Large intestine (tissue), 3 donors: ENCODE measurements around the gene SLC1A1. TPM values are rescaled to one million over a fixed set of nuclear protein-coding genes. Genes with fewer than 3 reads are reported as not detected.

Source experiments
- DNase-seq, 2 donors: peaks; one replicate each; pipeline versions ENCODE4 v3.0.0 to v3.0.0-alpha.2; 2013
- H3K27ac ChIP-seq: one replicate; pipeline ENCODE4 v1.5.1; 2013; ENCODE audit warnings: low read length
- H3K27me3 ChIP-seq: 2 replicates; pipeline ENCODE4 v1.6.1; 2013; ENCODE audit warnings: low read length; ENCODE audit not compliant: control insufficient read depth, insufficient read depth
- H3K36me3 ChIP-seq: 2 replicates; pipeline ENCODE4 v1.6.1; 2013; ENCODE audit warnings: low read length; ENCODE audit not compliant: control insufficient read depth, insufficient read depth
- H3K4me1 ChIP-seq: one replicate; pipeline ENCODE4 v1.6.1; 2013; ENCODE audit warnings: low read length; ENCODE audit not compliant: control insufficient read depth, insufficient read depth
- H3K4me3 ChIP-seq: one replicate; pipeline ENCODE4 v1.5.1; 2013; ENCODE audit warnings: low read length
- H3K9me3 ChIP-seq: one replicate; pipeline ENCODE4 v1.6.1; 2013; ENCODE audit warnings: mild to moderate bottlenecking, low read depth, low read length, moderate library complexity; ENCODE audit not compliant: control insufficient read depth
- WGBS: methylation state at CpG from one replicate; pipeline ENCODE4 v1.1.5; 2013; ENCODE audit warnings: low lambda C conversion rate; ENCODE audit not compliant: insufficient coverage; 5-methylcytosine and 5-hydroxymethylcytosine counted together
- polyA plus RNA-seq: library from polyadenylated mRNA; unstranded; fragments of 120-200 nt; gene quantifications from one replicate; pipeline ENCODE4 v1.2.1, GENCODE V29; 2013

The SLC1A1 gene
- polyA plus RNA-seq, 1 donor: 42.5 TPM

DNA sequence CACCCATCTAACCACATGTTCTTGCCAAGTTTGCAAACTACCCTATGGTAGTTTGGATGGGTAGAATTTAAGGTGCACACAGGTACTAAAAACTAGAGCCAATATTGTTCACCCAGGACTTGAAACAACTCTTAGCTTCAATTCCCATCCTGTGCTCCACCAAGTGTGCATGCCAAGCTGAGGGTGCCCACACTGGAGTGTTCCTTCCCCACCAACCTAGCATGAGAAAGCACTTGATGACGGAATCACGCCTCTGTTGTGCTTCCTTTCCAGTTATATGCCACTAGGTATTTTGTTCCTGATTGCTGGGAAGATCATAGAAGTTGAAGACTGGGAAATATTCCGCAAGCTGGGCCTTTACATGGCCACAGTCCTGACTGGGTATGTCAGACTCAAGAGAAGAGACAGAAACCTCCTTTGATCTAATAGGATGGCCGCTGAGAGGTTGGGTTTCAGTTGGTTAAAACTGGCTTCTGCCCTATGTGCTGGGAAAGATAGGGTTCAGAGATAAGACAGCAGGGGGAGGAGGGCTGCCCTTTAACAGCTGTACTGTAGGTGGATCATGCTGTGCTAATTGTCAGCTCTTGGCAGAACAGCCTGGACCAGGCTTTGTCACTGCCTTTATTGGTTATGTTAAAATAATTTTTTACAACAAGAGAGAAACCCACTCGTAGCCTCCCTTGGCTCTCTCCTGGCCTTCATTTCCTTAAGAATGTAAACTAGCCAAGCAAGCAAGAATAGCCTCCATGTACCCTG is 83.5 kb downstream of the SLC1A1 start:
- H3K4me3 ChIP-seq: no peak overlapping the region
- H3K27me3 ChIP-seq: no peaks in the 10 kb centered on the region

DNA sequence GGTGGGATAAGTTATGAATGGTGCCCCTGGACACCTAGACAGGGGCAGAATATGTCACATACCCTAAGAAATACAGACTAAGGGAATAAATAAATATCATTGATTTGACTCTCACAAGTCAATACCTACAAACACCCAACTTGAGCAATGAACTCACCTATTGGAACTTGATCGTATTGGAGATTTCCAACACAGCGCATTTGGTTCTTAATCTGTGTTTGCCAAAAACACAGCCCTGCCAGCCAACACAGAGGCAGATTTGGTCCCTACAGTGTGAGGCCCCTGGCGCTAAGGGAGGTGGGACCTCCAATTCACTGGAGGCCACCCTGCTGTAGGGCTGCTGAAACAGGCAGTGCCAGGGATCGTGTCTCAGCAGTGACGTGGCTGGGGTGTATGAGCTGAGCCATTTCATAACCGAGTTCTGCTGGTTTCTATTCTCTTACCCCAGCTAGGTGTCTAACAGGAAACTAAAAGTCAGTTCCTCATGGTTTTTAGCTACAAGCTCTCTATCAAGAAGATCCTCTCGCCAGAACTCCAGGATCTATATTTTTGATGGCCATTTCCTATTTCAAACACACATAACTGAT is 84.5 kb downstream of the SLC1A1 start:
- H3K27ac ChIP-seq: no peak overlapping the region
- no peak for DNase-seq
- H3K27me3 ChIP-seq: no peaks in the 10 kb centered on the region
- H3K36me3 ChIP-seq: peaks cover 30% of the 10 kb centered on the region
- H3K4me1 ChIP-seq: no peaks in the 10 kb centered on the region
- H3K4me3 ChIP-seq: no peak overlapping the region
- WGBS: no CpG with 5 or more reads among the region's 7 CpGs
- no peaks in the 10 kb centered on the region for H3K9me3 ChIP-seq

More for the DNA sequence above, 83.5 kb downstream of the SLC1A1 start:
- Histone ChIP-seq H3K36me3 (peaks cover 34% of the 10 kb centered on the region), H3K9me3 (no peaks in the 10 kb centered on the region), H3K4me1 (no peaks in the 10 kb centered on the region), H3K27ac (no peak overlapping the region)
- DNase-seq: no peak
- WGBS: no CpG with 5 or more reads among the region's 5 CpGs

DNA sequence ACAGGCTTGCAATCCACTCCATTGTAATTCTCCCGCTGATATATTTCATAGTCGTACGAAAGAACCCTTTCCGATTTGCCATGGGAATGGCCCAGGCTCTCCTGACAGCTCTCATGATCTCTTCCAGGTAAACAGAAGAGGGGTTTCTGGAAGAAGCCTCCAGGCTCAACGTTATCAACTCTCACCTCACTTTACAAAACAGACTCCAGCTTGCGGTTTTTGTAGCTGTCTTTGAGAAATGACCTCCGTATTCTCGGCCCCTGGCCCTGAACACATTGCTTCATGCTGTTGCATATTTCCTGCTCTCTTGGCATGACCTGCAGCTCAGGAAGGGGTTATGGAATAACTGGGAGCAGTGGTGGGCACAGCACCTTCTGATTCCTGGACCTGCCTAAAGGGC is 85.7 kb downstream of the SLC1A1 start:
- peaks cover 30% of the 10 kb centered on the region for H3K36me3 ChIP-seq
- H3K4me3 ChIP-seq: no peak overlapping the region
- no peak for DNase-seq
- H3K4me1 ChIP-seq: no peaks in the 10 kb centered on the region
- H3K27ac ChIP-seq: no peak overlapping the region
- no peaks in the 10 kb centered on the region for H3K27me3 ChIP-seq
- no peaks in the 10 kb centered on the region for H3K9me3 ChIP-seq
- no CpG with 5 or more reads among the region's 8 CpGs for WGBS

DNA sequence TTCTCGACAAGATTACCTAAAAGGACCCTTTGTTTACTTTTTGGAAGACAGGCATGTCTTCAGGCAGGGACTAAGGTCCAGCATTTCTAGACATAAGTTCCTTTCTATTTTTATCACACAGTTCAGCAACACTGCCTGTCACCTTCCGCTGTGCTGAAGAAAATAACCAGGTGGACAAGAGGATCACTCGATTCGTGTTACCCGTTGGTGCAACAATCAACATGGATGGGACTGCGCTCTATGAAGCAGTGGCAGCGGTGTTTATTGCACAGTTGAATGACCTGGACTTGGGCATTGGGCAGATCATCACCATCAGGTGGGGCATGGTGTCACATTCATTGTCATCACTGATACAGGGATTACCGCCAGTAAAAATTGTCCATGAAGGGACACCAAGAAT is 86.2 kb downstream of the SLC1A1 start:
- Histone ChIP-seq H3K4me3 (no peak overlapping the region), H3K9me3 (no peaks in the 10 kb centered on the region), H3K27ac (no peak overlapping the region), H3K36me3 (peaks cover 30% of the 10 kb centered on the region), H3K4me1 (peaks cover under 1% of the 10 kb centered on the region), H3K27me3 (no peaks in the 10 kb centered on the region)
- no CpG with 5 or more reads among the region's 8 CpGs for WGBS
- DNase-seq: no peak

DNA sequence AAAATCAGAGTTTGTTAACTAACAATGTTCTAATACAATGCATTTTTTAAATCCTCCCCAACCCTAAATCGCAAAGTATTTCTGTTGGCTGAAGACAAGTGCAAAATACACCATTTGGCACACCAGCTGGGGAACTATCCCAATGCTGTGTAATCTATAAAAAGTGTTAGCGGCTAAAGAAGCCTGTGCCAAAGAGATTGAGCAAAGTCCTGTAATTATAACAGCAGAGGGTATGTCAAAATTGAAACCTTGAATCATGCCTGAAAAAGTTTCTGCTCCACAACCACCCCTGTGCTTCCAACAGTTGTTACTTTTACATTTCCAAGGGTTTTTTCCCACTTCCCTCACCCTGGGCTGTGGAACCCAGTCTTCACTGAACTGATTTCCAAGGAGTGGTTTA is 88.7 kb downstream of the SLC1A1 start:
- H3K36me3 ChIP-seq: peaks cover 42% of the 10 kb centered on the region
- no peaks in the 10 kb centered on the region for H3K9me3 ChIP-seq
- no peaks in the 10 kb centered on the region for H3K27me3 ChIP-seq
- H3K27ac ChIP-seq: no peak overlapping the region
- no CpG with 5 or more reads among the region's 2 CpGs for whole genome bisulfite sequencing
- peaks cover 9% of the 10 kb centered on the region for H3K4me1 ChIP-seq
- no peak for DNase-seq
- H3K4me3 ChIP-seq: no peak overlapping the region

DNA sequence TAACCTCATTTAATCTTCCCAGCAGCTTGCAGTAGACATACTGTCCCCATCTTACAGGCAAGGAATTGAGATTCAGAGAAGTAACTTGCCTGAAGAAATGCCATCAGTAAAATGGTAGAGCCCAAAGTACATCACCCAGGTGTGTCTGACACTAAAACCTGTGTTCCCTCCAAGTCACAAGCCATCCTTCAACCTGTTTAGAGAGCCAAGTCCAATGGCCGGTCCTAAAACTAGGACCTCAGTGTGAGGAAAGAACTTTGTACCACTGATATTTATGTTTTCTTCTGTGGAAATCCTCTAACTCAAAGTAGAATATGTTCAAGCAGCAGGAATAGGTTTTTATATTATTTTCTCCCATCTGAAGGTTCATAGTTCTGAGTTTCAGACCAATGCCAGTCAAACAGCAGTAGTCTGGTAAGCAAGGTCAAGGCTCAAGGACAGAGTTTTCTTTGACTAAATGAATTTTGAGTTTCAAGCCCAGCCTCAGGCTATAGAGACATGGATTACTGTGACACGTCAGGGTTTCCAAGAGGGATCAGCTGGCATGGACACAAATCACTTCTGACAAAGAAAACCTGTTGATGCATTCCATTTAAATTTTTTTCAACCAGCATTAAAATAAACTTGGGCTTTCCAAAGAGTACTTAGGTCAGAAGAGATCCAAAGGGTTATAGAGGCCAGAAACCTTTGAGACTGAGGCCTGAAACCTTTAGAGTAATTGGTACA is 90.9 kb downstream of the SLC1A1 start:
- DNase-seq: peak; percentile 42 to 64
- 60% methylated on average over 1 of the region's 2 CpGs for WGBS

DNA sequence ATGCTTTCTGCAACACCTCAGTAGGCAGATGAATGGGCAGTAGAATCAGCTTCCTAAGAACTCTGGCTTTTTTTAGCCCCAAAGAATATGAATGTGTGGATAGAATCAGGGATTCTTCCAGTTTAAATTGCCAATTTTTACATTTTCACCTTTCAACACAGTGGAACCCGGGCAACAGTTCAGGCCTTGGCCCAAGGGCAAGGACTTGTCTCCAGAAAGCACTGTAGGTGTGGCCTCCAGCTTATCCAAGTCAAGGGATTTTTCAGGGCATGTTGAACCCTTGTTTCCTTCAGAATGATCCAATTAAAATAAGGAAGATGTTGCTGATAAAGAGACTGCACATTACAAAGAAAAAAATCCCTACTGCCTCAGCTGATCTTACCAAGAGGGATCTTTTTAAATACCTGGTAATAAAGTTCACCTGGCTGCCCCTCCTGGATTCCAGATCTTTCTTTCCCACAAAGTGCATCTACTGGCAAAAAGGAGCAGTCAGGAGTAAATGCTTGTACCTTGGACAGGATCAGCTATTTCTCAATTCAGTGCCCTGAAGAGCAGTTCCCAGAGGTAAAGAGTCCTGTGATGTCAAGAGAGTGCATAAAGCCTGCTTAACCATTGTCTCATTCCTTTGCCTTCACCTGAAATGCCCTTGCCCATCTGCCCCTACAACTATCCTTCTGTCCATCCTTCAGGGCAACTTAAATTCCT is 91.7 kb downstream of the SLC1A1 start:
- Histone ChIP-seq H3K27me3 (no peaks in the 10 kb centered on the region), H3K4me3 (no peak overlapping the region), H3K36me3 (peaks cover 40% of the 10 kb centered on the region), H3K9me3 (no peaks in the 10 kb centered on the region), H3K4me1 (peaks cover 9% of the 10 kb centered on the region), H3K27ac (peak overlapping the region; percentile 75)
- no CpG with 5 or more reads among the region's 1 CpG for WGBS
- DNase-seq: peak; percentile 70 to 81

More for the DNA sequence above, 90.9 kb downstream of the SLC1A1 start:
- Histone ChIP-seq H3K4me3 (no peak overlapping the region), H3K4me1 (peaks cover 9% of the 10 kb centered on the region), H3K36me3 (peaks cover 46% of the 10 kb centered on the region), H3K27ac (peak overlapping the region; percentile 75), H3K9me3 (no peaks in the 10 kb centered on the region), H3K27me3 (no peaks in the 10 kb centered on the region)

DNA sequence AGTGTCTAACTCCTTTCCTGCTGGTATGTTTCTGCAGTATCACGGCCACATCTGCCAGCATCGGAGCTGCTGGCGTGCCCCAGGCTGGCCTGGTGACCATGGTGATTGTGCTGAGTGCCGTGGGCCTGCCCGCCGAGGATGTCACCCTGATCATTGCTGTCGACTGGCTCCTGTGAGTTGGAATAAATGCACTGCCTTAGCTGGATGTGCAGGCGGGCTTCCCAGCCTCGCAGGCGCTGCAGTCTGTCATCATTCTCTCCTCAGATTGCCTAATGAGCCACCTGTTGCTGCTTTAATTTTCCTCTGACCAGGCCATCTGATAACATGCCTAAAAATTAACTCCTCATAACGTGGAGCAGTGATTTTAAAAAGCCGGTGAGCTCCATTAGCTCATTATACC is 92.7 kb downstream of the SLC1A1 start:
- no CpG with 5 or more reads among the region's 12 CpGs for whole genome bisulfite sequencing
- no peak for DNase-seq

DNA sequence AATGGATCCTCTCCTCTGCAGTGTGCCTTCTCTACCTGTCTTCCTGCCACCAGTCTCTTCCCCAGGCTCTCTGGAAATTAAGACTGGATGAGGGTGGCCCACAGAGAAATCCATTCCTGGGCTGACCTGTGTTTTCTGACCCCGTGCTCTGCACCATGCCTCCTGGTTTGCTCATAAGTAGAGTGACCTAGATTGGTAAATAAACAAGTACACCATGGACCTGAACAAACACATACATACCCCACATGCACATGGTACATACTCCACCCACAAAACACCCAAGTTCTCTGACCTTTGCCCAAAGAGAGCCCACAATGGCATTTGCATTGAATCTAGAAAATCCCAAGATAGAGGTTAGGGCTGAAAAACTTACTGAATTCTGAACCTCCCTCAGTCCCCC is 94.4 kb downstream of the SLC1A1 start:
- no CpG with 5 or more reads among the region's 1 CpG for WGBS
- no peak overlapping the region for H3K27ac ChIP-seq
- H3K36me3 ChIP-seq: peaks cover 36% of the 10 kb centered on the region
- H3K9me3 ChIP-seq: no peaks in the 10 kb centered on the region
- H3K4me3 ChIP-seq: no peak overlapping the region
- H3K27me3 ChIP-seq: no peaks in the 10 kb centered on the region
- H3K4me1 ChIP-seq: peaks cover 9% of the 10 kb centered on the region
- no peak for DNase-seq

More for the DNA sequence above, 92.7 kb downstream of the SLC1A1 start:
- Histone ChIP-seq H3K36me3 (peaks cover 34% of the 10 kb centered on the region), H3K9me3 (no peaks in the 10 kb centered on the region), H3K27me3 (no peaks in the 10 kb centered on the region), H3K27ac (no peak overlapping the region), H3K4me1 (peaks cover 9% of the 10 kb centered on the region), H3K4me3 (no peak overlapping the region)

DNA sequence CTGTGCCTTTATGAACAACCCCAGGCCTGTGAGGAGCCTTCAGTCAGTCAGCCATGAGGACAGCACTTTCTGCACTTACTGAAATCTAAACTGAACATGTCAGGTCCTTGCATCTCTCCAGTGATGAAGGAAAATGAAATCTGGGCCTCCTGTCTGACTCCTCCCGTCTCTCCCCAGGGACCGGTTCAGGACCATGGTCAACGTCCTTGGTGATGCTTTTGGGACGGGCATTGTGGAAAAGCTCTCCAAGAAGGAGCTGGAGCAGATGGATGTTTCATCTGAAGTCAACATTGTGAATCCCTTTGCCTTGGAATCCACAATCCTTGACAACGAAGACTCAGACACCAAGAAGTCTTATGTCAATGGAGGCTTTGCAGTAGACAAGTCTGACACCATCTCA is 94.9 kb downstream of the SLC1A1 start:
- DNase-seq: no peak
- no peaks in the 10 kb centered on the region for H3K9me3 ChIP-seq
- no peaks in the 10 kb centered on the region for H3K27me3 ChIP-seq
- H3K4me3 ChIP-seq: no peak overlapping the region
- peaks cover 36% of the 10 kb centered on the region for H3K36me3 ChIP-seq
- no peak overlapping the region for H3K27ac ChIP-seq
- H3K4me1 ChIP-seq: peaks cover 9% of the 10 kb centered on the region
- WGBS: no CpG with 5 or more reads among the region's 5 CpGs
